Natural killer cell (primary cell): ENCODE data around the gene KIN. TPM values are rescaled to one million over a fixed set of nuclear protein-coding genes. Genes with fewer than 3 reads are reported as not detected.

Experiments
- ATAC-seq, 3 donors: fragments of 150-1000 bp in 2 of 3; fragments of 200-7000 bp in 1 of 3; cut with Tn5 transposase; 1 replicate in 1 of 3; 2 replicates in 2 of 3; pipeline ENCODE4 v1.10.0; 2021; ENCODE audit warnings: mild to moderate bottlenecking in 2 of 3, moderate library complexity in 2 of 3
- DNase-seq, 2 donors: peaks; one replicate each; pipeline versions ENCODE4 v3.0.0 to v3.0.0-alpha.2; 2013 to 2021; ENCODE audit warnings: mixed read lengths in 1 of 2
- H3K27ac ChIP-seq: one replicate; pipeline ENCODE4 v1.5.1; 2013; ENCODE audit warnings: mild to moderate bottlenecking, low read length
- H3K27me3 ChIP-seq: one replicate; pipeline ENCODE4 v1.6.1; 2013; ENCODE audit warnings: low read length; ENCODE audit not compliant: control insufficient read depth, insufficient read depth
- H3K36me3 ChIP-seq: one replicate; pipeline ENCODE4 v1.6.1; 2013; ENCODE audit warnings: low read length; ENCODE audit not compliant: control insufficient read depth, insufficient read depth
- H3K4me1 ChIP-seq: one replicate; pipeline ENCODE4 v1.6.1; 2013; ENCODE audit warnings: low read length; ENCODE audit not compliant: control insufficient read depth, insufficient read depth
- H3K4me3 ChIP-seq: one replicate; pipeline ENCODE4 v1.5.1; 2013; ENCODE audit warnings: low read length
- H3K9me3 ChIP-seq: one replicate; pipeline ENCODE4 v1.6.1; 2013; ENCODE audit warnings: low read length; ENCODE audit not compliant: control insufficient read depth, insufficient read depth
- H3K27ac Mint-ChIP-seq, 2 donors: one replicate each; pipeline ENCODE4 v1.8.0; 2022; ENCODE audit warnings: mild to moderate bottlenecking in 2 of 2, mixed read lengths in 2 of 2, moderate library complexity in 1 of 2
- H3K27me3 Mint-ChIP-seq, 2 donors: one replicate each; pipeline ENCODE4 v1.8.0; 2022; ENCODE audit warnings: low read depth in 2 of 2, mixed read lengths in 2 of 2
- H3K36me3 Mint-ChIP-seq: one replicate; pipeline ENCODE4 v1.8.0; 2022; ENCODE audit warnings: mixed read lengths
- H3K4me1 Mint-ChIP-seq, 2 donors: one replicate each; pipeline ENCODE4 v1.8.0; 2022; ENCODE audit warnings: mixed read lengths in 2 of 2
- H3K4me3 Mint-ChIP-seq: one replicate; pipeline ENCODE4 v1.8.0; 2022; ENCODE audit warnings: mild to moderate bottlenecking, moderate library complexity, mixed read lengths
- H3K9me3 Mint-ChIP-seq, 2 donors: one replicate each; pipeline ENCODE4 v1.8.0; 2022; ENCODE audit warnings: mixed read lengths in 2 of 2
- CTCF ChIP-seq: fragments of 200-600 bp; IDR thresholded peaks from one replicate; pipeline ENCODE4 v1.8.0; 2022; ENCODE audit warnings: antibody characterized with exemption
- WGBS: methylation state at CpG from one replicate; pipeline ENCODE4 v1.1.7; 2013; ENCODE audit warnings: missing lambda C conversion rate; ENCODE audit not compliant: insufficient coverage; 5-methylcytosine and 5-hydroxymethylcytosine counted together
- intact Hi-C: fragments of 100-400 bp; cut with micrococcal nuclease; formaldehyde crosslinking; loops from one replicate; pipeline ENCODE4 v1.14.2; 2022
- total RNA-seq, 4 donors: library from RNA; stranded (reverse); fragments of 120-200 nt in 1 of 4; gene quantifications; one replicate each; pipeline versions ENCODE4 v1.2.3 to v1.2.4, GENCODE V29; 2013 to 2022

Gene KIN
- total RNA-seq, 3 donors from 2014 or later (not counting 1 experiment from before 2014, with no cell fraction given) = 12.3 to 16.6 (median 14.2) TPM

- no peak for DNase-seq
- Mint-ChIP-seq H3K4me1 (no peaks in the 10 kb centered on the region), H3K4me3 (no peak overlapping the region), H3K9me3 (no peaks in the 10 kb centered on the region), H3K27me3 (no peaks in the 10 kb centered on the region), H3K36me3 (no peaks in the 10 kb centered on the region), H3K27ac (no peak overlapping the region)
- Histone ChIP-seq H3K4me3 (no peak overlapping the region), H3K4me1 (no peaks in the 10 kb centered on the region), H3K27ac (no peak overlapping the region), H3K36me3 (no peaks in the 10 kb centered on the region), H3K9me3 (no peaks in the 10 kb centered on the region), H3K27me3 (no peaks in the 10 kb centered on the region)
- intact Hi-C loops = no loop called here
- no peak for ATAC-seq
- no peak for TF ChIP-seq CTCF
- 88% methylated on average over 8 of the region's 8 CpGs for WGBS
Measured at GRCh38 chr10:7744307-7744706, 43.5 kb downstream of the KIN start.

GRCh38 chr10:7738536-7739407, 49.0 kb downstream of the KIN start:
- Histone ChIP-seq H3K27me3 (no peaks in the 10 kb centered on the region), H3K4me3 (no peak overlapping the region), H3K27ac (no peak overlapping the region), H3K36me3 (no peaks in the 10 kb centered on the region), H3K4me1 (no peaks in the 10 kb centered on the region), H3K9me3 (no peaks in the 10 kb centered on the region)
- Mint-ChIP-seq H3K36me3 (no peaks in the 10 kb centered on the region), H3K9me3 (no peaks in the 10 kb centered on the region), H3K4me1 (no peaks in the 10 kb centered on the region), H3K4me3 (no peak overlapping the region), H3K27ac (no peak overlapping the region), H3K27me3 (peaks cover 0 to under 1% of the 10 kb centered on the region in 2 donors)
- intact Hi-C loops = no loop called here
- TF ChIP-seq CTCF = no peak
- DNase-seq (no peak), ATAC-seq (no peak)
- 92% methylated on average over 20 of the region's 20 CpGs for WGBS

GRCh38 chr10:7734821-7735220, 53.0 kb downstream of the KIN start:
- H3K4me1 ChIP-seq = no peaks in the 10 kb centered on the region
- H3K9me3 Mint-ChIP-seq = no peaks in the 10 kb centered on the region

More at GRCh38 chr10:7734821-7735220, 53.0 kb downstream of the KIN start:
- Histone ChIP-seq H3K27ac (no peak overlapping the region), H3K36me3 (no peaks in the 10 kb centered on the region), H3K27me3 (no peaks in the 10 kb centered on the region), H3K9me3 (no peaks in the 10 kb centered on the region), H3K4me3 (no peak overlapping the region)
- no peak overlapping the region for H3K4me3 Mint-ChIP-seq
- H3K27me3 Mint-ChIP-seq = peaks cover 5 to 8% of the 10 kb centered on the region in 2 donors
- no peak overlapping the region for H3K27ac Mint-ChIP-seq
- ATAC-seq (no peak), DNase-seq (no peak)
- H3K4me1 Mint-ChIP-seq = no peaks in the 10 kb centered on the region
- WGBS = 95% methylated on average over 12 of the region's 13 CpGs
- intact Hi-C loops = no loop called here
- H3K36me3 Mint-ChIP-seq = no peaks in the 10 kb centered on the region
- no peak for TF ChIP-seq CTCF
